OCI-LY1 (cell line): ENCODE results near the gene NPIPB8.

ENCODE experiments used
- EZH2 ChIP-seq: fragments of 200-600 bp; sonication (generic), shearing (Covaris generic); IDR thresholded peaks from 2 replicates; pipeline ENCODE4 v1.8.0; 2017; ENCODE audit warnings: borderline replicate concordance, mixed run types, mild to moderate bottlenecking, antibody characterized with exemption, low read length, moderate library complexity, mixed read lengths
- TF ChIP-seq, protein P1 (sequence below): fragments of 200-600 bp; sonication (generic), shearing (Covaris generic); IDR thresholded peaks from 2 replicates; pipeline ENCODE4 v1.5.1; 2017; ENCODE audit warnings: mild to moderate bottlenecking, antibody characterized with exemption, low read length, moderate library complexity, mixed read lengths

GRCh38 chr16:28604186-28604565, 33.7 kb upstream of the NPIPB8 start:
- TF ChIP-seq, protein P1, sequence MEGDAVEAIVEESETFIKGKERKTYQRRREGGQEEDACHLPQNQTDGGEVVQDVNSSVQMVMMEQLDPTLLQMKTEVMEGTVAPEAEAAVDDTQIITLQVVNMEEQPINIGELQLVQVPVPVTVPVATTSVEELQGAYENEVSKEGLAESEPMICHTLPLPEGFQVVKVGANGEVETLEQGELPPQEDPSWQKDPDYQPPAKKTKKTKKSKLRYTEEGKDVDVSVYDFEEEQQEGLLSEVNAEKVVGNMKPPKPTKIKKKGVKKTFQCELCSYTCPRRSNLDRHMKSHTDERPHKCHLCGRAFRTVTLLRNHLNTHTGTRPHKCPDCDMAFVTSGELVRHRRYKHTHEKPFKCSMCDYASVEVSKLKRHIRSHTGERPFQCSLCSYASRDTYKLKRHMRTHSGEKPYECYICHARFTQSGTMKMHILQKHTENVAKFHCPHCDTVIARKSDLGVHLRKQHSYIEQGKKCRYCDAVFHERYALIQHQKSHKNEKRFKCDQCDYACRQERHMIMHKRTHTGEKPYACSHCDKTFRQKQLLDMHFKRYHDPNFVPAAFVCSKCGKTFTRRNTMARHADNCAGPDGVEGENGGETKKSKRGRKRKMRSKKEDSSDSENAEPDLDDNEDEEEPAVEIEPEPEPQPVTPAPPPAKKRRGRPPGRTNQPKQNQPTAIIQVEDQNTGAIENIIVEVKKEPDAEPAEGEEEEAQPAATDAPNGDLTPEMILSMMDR: no peak
- TF ChIP-seq EZH2: no peak
